Naive B cell (primary cell): Measurements from ENCODE around the gene RAB31. TPM values are rescaled to one million over a fixed set of nuclear protein-coding genes. Genes with fewer than 3 reads are reported as not detected.

Source experiments
- ATAC-seq, 2 donors: fragments of 150-1000 bp; cut with Tn5 transposase; 2 replicates each; pipeline ENCODE4 v1.10.0; 2021; ENCODE audit warnings: low read depth in 2 of 2, mild to moderate bottlenecking in 2 of 2, moderate library complexity in 2 of 2
- DNase-seq: peaks from one replicate; pipeline ENCODE4 v3.0.0; 2022
- H3K27ac Mint-ChIP-seq, 6 donors: one replicate each; pipeline ENCODE4 v1.8.0; 2020 to 2022; ENCODE audit warnings: mild to moderate bottlenecking in 6 of 6, mixed read lengths in 6 of 6, moderate library complexity in 5 of 6, inconsistent platforms in 2 of 6
- H3K27me3 Mint-ChIP-seq, 3 donors: one replicate each; pipeline ENCODE4 v1.8.0; 2021 to 2022; ENCODE audit warnings: mixed read lengths in 3 of 3, mild to moderate bottlenecking in 1 of 3
- H3K36me3 Mint-ChIP-seq, 2 donors: one replicate each; pipeline ENCODE4 v1.8.0; 2020 to 2022; ENCODE audit warnings: mixed read lengths in 2 of 2, inconsistent platforms in 1 of 2, mild to moderate bottlenecking in 1 of 2
- H3K4me1 Mint-ChIP-seq, 3 donors: one replicate each; pipeline ENCODE4 v1.8.0; 2020 to 2022; ENCODE audit warnings: mixed read lengths in 3 of 3, inconsistent platforms in 1 of 3, mild to moderate bottlenecking in 1 of 3, moderate library complexity in 1 of 3
- H3K4me3 Mint-ChIP-seq, 8 donors: one replicate each; pipeline ENCODE4 v1.8.0; 2020 to 2022; ENCODE audit warnings: mild to moderate bottlenecking in 8 of 8, mixed read lengths in 8 of 8, moderate library complexity in 8 of 8, inconsistent platforms in 2 of 8
- H3K9me3 Mint-ChIP-seq, 7 donors: one replicate each; pipeline ENCODE4 v1.8.0; 2020 to 2022; ENCODE audit warnings: mixed read lengths in 7 of 7, mild to moderate bottlenecking in 5 of 7, inconsistent platforms in 2 of 7, moderate library complexity in 1 of 7
- polyA plus RNA-seq, 6 donors: library from polyadenylated mRNA; unstranded; fragments of 300-500 nt; fragmentation: Illumina TruSeq; gene quantifications; one replicate each; pipeline ENCODE4 v1.2.3, GENCODE V29; 2021; ENCODE audit warnings: low read depth in 6 of 6

The RAB31 gene
- polyA plus RNA-seq, 6 donors from 2014 or later = 20.7 to 66.5 (median 38.6) TPM

DNA sequence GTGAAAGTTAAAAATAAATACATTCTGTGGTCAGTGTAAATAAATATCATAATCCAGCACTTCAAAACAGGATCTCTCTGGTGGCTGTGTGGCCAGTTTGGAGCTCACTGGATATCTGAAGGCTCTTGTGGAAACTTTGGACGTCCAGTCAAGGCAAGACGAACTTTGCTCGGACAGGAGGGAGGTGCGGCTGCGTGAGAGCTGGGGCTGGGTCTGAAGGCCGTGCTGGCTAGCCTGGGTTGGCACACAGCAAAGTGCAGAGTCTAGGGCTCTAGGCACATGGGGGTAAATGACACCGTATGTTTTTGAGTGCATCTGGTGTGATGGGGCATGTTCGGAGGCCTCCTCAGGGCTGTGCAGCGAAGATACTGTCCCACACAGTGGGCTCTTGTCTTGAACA lies 98.8 kb downstream of the RAB31 start:
- Mint-ChIP-seq H3K27me3 (peaks cover 0 to 12% (median 0%) of the 10 kb centered on the region in 3 donors), H3K4me1 (no peaks in the 10 kb centered on the region), H3K36me3 (peaks cover 8 to 13% of the 10 kb centered on the region in 2 donors), H3K9me3 (peaks cover 0 to 4% (median 2%) of the 10 kb centered on the region in 7 donors), H3K4me3 (no peak overlapping the region), H3K27ac (no peak overlapping the region)
- ATAC-seq = no peak
- DNase-seq = no peak

DNA sequence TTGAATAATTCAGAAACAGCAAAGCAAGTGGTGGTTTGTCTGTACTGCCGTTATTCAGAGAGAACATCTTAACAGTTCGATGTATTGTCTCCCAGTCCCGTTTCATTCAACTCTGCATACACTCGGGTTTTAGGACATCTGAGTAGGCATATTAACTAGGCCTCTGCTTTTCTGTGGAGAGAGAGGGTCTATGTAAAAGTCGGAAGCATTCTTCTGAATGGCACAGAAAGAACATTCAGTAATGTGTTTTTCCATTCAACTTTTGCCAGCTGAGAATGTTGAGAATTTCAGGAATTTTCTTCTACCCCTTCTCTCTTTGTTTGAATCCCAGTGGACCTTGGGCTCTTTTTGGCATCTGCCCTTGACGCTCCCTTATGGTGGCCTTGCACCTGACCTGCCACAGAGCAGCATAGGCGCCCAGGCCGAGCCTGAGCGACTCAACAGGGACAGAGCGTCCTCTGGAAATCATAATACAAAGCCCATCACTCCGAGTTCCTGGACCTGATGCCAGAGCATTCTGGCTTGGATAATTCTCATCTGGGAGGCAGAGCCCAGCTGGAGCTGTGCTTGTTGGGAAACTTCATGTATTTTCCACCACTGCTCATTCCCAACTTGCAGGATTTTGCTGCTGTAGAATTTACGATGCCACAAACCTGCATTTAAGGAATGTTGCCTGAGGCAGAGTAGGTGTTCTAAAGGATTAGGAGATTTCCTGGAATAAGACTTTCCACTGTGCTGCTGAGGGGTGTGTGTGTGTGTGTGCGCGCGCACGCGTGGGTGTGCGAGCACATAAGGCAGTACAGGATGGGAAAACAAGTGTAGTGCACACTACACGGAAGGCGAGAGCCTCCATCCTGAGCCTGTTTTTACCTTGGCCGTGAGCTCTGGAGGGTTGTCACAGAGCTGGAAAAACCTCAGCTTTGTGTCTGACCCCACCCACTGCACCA lies 100.5 kb downstream of the RAB31 start:
- Mint-ChIP-seq H3K4me1 (no peaks in the 10 kb centered on the region), H3K4me3 (no peak overlapping the region), H3K36me3 (peaks cover 3 to 13% of the 10 kb centered on the region in 2 donors), H3K27ac (no peak overlapping the region), H3K27me3 (peaks cover 0 to 6% (median 0%) of the 10 kb centered on the region in 3 donors), H3K9me3 (peaks cover 0 to 4% (median 2%) of the 10 kb centered on the region in 7 donors)
- ATAC-seq = no peak
- DNase-seq = no peak

DNA sequence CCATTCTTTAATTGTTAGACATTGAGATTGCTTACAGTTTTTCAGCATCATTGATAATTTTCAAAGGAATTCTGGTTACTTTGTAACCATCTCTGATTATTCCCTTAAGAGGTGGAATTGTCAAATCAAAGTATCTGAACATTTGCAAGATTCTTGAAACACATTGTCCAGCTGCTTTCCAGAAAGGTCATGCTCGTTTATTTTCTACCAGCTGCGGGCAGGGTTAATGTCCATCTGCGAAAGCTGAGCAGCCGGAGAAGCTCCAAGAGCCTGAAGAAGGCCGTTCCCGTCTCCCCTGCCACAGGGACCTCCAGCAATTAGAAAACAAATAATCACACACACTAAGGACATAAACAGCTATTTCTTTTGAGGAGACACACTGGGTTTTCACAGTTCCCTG lies 101.6 kb downstream of the RAB31 start:
- no peak for DNase-seq
- no peak for ATAC-seq
- Mint-ChIP-seq H3K9me3 (peaks cover 0 to 4% (median 2%) of the 10 kb centered on the region in 7 donors), H3K4me1 (no peaks in the 10 kb centered on the region), H3K27ac (no peak overlapping the region), H3K4me3 (no peak overlapping the region), H3K36me3 (peaks cover 3 to 10% of the 10 kb centered on the region in 2 donors), H3K27me3 (peaks cover 0 to 4% (median 0%) of the 10 kb centered on the region in 3 donors)

DNA sequence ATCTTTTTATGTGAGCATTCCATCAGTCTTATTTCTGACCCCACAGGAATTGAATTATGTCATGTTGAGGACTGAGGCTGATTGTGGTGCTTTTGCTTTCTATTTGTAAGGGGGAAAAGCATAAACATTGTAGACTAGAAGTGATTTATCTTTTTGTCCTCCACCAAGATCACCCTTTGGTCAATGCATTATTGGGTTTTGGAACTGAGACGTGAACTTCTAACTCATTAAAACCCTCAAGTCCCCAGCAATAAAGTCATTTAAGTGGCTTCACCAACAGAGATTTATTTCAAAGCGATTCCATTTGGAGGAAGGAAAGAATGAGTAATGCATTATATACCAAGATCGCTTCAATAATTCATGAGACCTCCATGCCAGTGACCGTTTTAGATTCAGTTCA lies 102.2 kb downstream of the RAB31 start:
- Mint-ChIP-seq H3K4me1 (no peaks in the 10 kb centered on the region), H3K36me3 (peaks cover 3 to 4% of the 10 kb centered on the region in 2 donors), H3K27me3 (peaks cover 0 to 4% (median 0%) of the 10 kb centered on the region in 3 donors), H3K4me3 (no peak overlapping the region), H3K27ac (no peak overlapping the region), H3K9me3 (peaks cover 0 to 3% (median 2%) of the 10 kb centered on the region in 7 donors)
- DNase-seq = no peak
- ATAC-seq = no peak

DNA sequence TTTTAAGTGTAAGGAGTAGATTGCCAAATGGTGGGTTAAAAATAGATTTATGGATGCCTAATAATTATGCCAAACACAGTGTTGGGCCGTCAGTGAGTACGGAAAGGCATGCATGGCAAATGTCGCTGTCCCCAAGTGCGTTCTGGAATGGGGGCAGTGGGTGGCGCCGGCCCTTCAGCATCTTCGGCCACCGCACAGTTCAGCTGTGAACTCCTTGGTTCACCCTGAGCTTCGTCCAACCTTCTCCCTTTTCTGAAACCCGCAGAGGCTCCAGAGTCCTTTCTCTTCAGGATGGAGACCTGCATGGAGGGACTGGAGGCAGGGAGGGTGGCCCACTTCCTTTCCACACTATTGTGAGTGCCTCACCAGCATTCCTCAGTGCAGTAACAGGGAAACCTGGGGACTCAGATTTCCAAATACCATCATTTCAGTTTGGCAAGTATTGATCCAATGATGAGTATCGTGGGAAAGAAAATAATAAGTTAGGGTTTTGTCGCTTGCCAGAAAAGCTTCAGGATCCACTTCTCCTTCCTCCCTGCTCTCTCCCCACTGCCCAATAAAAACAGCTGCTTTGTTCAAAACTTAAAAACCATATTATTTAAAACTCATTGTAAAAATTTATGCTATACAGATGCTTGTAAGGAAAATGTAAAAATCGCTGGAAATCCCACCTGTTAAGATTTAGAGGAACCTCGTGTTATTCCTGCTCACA lies 103.0 kb downstream of the RAB31 start:
- Mint-ChIP-seq H3K4me3 (no peak overlapping the region), H3K36me3 (no peaks in the 10 kb centered on the region), H3K4me1 (no peaks in the 10 kb centered on the region), H3K27ac (no peak overlapping the region), H3K9me3 (no peaks in the 10 kb centered on the region), H3K27me3 (peaks cover 0 to 2% (median 0%) of the 10 kb centered on the region in 3 donors)
- DNase-seq = no peak
- ATAC-seq = no peak

DNA sequence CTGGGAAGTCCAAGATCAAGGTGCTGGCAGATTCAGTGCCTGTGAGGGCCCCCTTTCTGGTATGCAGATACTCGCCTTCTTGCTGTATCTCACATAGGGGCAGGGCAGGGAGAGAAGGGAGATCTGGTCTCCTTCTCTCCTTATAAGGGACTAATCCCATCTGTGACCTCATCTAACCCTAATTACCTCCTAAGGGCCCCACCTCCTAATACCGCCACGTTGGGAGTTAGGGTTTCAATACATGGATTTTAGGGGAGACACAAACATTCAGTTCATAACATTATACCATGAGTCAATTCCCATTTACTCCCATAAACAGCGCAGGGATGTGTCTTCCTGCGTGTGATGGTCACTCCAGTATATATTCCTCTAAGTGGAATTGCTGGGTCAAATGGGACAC lies 103.9 kb downstream of the RAB31 start:
- H3K27me3 Mint-ChIP-seq = no peaks in the 10 kb centered on the region
- peaks cover 0 to under 1% (median 0%) of the 10 kb centered on the region in 7 donors for H3K9me3 Mint-ChIP-seq
- no peak overlapping the region for H3K27ac Mint-ChIP-seq
- no peak for DNase-seq
- no peak overlapping the region for H3K4me3 Mint-ChIP-seq
- ATAC-seq = no peak
- H3K36me3 Mint-ChIP-seq = peaks cover 0 to 2% of the 10 kb centered on the region in 2 donors
- no peaks in the 10 kb centered on the region for H3K4me1 Mint-ChIP-seq

DNA sequence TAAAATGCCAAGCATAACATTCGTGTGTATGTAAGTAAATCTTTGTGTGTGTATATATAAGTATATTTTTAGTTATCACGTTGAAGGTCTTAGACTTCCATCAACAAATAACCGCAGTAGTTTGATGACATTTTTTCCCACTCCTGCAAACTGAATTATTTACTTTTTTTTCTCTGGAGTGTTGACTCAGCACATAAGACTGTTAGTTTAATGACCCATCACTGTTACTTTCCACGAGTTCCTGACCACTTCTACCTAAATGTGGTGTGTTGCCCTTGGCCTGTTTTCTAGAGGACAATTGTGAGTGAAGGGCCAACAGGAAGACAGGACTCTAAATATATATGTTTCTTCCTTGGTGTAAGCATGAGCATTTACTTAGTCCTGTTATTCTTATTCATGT lies 106.3 kb downstream of the RAB31 start:
- no peak for ATAC-seq
- Mint-ChIP-seq H3K27ac (no peak overlapping the region), H3K9me3 (peaks cover 2 to 16% (median 5%) of the 10 kb centered on the region in 7 donors), H3K4me3 (no peak overlapping the region), H3K27me3 (no peaks in the 10 kb centered on the region), H3K36me3 (peaks cover 13 to 25% of the 10 kb centered on the region in 2 donors), H3K4me1 (no peaks in the 10 kb centered on the region)
- no peak for DNase-seq

DNA sequence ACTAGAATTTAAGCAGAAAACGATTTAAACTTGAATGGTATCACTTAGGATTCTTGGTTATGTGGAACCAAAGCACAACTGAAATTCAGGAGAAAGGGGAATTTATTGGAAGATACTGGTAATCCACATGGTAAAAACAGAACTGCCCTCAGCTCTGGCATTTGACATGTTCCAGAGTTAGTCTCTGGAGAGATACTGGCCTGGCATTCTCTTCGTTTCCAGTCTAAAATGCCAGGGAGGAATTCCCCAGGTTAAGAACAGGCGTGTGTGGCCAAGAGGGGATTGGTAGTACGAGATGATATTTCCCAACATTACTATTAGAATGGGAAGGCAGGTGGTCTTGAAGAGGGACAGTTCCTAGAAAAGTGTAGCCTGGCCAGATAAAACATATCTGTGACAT lies 109.2 kb downstream of the RAB31 start:
- peaks cover 13 to 25% of the 10 kb centered on the region in 2 donors for H3K36me3 Mint-ChIP-seq
- H3K4me1 Mint-ChIP-seq = no peaks in the 10 kb centered on the region

DNA sequence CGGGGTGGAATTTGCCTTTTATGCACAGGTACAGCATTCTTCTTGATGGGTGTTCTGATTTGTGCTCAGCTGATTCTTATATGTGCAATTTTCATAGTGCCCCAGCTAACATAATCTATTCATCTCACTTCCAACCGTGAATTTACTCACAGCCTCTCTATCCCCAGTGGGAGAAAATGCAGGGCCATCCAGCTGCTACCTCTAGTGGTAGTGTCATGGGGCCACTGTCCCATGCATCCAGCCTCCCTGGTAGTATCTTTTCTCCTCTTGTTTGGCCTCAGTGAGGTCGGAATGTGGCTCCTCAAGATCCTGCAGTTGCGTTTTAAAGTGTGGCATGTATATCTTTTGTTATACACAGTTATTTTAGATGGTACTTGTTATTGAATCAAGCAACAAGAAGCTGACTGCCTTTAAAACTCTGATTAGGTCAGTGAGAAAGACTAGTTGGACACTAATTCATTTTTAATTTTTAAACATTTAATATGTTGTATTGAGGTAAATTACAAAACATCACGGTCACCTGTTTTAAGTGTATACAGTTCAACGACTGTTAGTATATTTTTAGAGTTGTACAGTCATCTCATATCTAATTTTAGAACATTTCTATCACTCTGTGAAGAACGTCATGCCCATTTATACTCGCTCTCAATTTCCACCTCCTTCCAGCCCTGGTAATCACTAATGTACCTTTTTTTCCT lies 109.8 kb downstream of the RAB31 start:
- H3K4me1 Mint-ChIP-seq = no peaks in the 10 kb centered on the region
- no peaks in the 10 kb centered on the region for H3K27me3 Mint-ChIP-seq
- no peak overlapping the region for H3K4me3 Mint-ChIP-seq
- peak overlapping the region in 1 of 6 donors; percentile 3 for H3K27ac Mint-ChIP-seq
- H3K9me3 Mint-ChIP-seq = peaks cover 2 to 20% (median 5%) of the 10 kb centered on the region in 7 donors
- ATAC-seq (no peak), DNase-seq (no peak)
- H3K36me3 Mint-ChIP-seq = peaks cover 13 to 25% of the 10 kb centered on the region in 2 donors

More for the DNA sequence above, 109.2 kb downstream of the RAB31 start:
- ATAC-seq = no peak
- Mint-ChIP-seq H3K27ac (no peak overlapping the region), H3K4me3 (no peak overlapping the region), H3K9me3 (peaks cover 2 to 20% (median 5%) of the 10 kb centered on the region in 7 donors), H3K27me3 (no peaks in the 10 kb centered on the region)
- no peak for DNase-seq

DNA sequence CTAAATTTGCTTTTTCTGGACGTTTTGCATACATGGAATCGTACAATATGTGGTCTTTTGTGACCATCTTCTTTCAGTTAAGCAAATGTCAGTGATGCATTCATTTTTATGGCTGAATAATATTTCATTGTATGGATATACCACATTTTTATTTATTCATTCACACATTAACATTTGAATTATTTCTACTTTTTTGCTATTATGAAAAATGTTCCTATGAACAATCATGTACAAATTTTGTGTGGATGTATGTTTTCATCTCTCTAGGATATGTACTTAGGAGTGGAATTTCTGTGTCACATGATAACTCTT lies 110.3 kb downstream of the RAB31 start:
- ATAC-seq = no peak
- Mint-ChIP-seq H3K27me3 (no peaks in the 10 kb centered on the region), H3K36me3 (peaks cover 13 to 25% of the 10 kb centered on the region in 2 donors), H3K4me3 (no peak overlapping the region), H3K27ac (peak overlapping the region in 1 of 6 donors; percentile 3), H3K4me1 (no peaks in the 10 kb centered on the region), H3K9me3 (peaks cover 2 to 20% (median 5%) of the 10 kb centered on the region in 7 donors)
- no peak for DNase-seq

DNA sequence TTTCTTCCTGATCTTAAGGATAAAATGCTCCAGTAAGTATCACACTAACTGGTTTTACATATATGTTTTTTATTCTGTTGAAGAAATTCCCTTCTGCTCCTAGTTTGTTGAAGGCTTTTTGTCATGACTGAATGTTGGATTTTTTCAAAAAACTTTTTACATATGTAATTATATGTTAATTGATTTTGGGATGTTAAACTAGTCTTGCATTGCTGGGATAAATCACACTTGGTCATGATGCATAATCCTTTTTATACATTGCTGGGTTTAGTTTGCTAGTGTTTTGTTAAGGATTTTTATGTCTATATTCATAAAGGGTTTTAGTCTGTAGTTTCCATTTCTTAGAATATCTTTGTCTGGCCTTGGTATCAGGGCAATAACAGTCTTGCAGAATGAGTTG lies 112.0 kb downstream of the RAB31 start:
- Mint-ChIP-seq H3K4me3 (no peak overlapping the region), H3K36me3 (peaks cover 13 to 25% of the 10 kb centered on the region in 2 donors), H3K27ac (no peak overlapping the region), H3K9me3 (peaks cover 2 to 20% (median 5%) of the 10 kb centered on the region in 7 donors), H3K4me1 (peaks cover 0 to 5% (median under 1%) of the 10 kb centered on the region in 3 donors), H3K27me3 (no peaks in the 10 kb centered on the region)
- no peak for DNase-seq
- no peak for ATAC-seq

DNA sequence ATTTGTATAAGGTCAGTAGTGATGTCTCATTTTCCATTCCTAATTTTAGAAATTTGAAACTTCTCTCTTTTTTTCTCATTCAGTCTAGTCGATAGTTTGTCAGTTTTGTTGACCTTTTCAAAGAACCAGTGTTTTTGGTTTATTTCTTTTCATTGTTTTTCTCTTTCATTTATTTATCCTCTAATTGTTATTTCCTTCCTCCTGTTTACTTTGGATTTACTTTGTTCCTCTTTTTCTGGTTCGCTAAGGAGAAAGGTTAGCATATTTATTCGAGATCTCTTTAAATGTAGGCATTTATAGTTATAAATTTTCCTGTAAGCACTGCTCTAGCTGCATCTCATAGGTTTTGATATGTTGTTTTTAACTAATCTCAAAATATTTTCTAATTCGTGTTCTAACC lies 112.6 kb downstream of the RAB31 start:
- no peak for ATAC-seq
- no peak for DNase-seq
- peaks cover 4 to 11% (median 6%) of the 10 kb centered on the region in 3 donors for H3K4me1 Mint-ChIP-seq
- H3K27me3 Mint-ChIP-seq = no peaks in the 10 kb centered on the region
- no peak overlapping the region for H3K27ac Mint-ChIP-seq
- peaks cover 13 to 25% of the 10 kb centered on the region in 2 donors for H3K36me3 Mint-ChIP-seq
- H3K9me3 Mint-ChIP-seq = peaks cover 2 to 20% (median 5%) of the 10 kb centered on the region in 7 donors
- no peak overlapping the region for H3K4me3 Mint-ChIP-seq

DNA sequence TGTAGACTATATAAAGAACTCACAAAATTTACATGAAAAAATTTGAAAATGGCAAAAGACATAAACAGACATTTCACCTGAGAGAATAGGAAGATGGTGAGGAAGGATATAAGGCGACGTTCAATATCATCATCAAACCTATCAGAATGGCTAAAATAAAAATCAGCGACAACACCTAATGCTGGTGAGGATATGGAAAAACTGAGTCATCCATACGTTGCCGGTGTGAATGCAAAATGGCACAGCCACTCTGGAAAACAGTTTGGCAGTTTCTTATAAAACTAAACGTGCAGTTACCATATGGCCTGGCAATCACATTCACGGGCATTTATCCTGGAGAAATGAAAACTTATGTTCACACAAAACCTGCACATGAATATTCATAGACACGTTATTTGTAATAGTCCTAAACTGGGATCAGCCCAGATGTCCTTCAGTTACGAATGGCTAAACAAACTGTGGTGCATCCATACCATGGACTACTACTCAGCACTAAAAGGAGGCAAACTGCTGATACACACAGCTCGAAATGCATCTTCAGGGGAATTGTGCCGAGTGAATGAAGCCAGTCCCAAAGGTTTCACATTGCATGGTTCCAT lies 114.6 kb downstream of the RAB31 start:
- Mint-ChIP-seq H3K36me3 (peaks cover 12 to 16% of the 10 kb centered on the region in 2 donors), H3K27ac (no peak overlapping the region), H3K9me3 (peaks cover under 1 to 20% (median 5%) of the 10 kb centered on the region in 7 donors), H3K4me3 (no peak overlapping the region), H3K27me3 (no peaks in the 10 kb centered on the region), H3K4me1 (peaks cover 4 to 16% (median 6%) of the 10 kb centered on the region in 3 donors)
- no peak for DNase-seq
- ATAC-seq = no peak
